NCI-H2227 (cell line): ENCODE data around the gene COL28A1.
"Not testable (repeated sequence)": the region's sequence is repeated elsewhere in the genome, so short reads cannot be mapped to it uniquely, and the experiment has no call there.

Experiments
- DNase-seq: peaks from one replicate; lab custom pipeline; 2025; ENCODE audit not compliant: unreplicated experiment; lab: John Stamatoyannopoulos, UW

COL28A1 gene

GRCh38 chr7:7476381-7476780, 59.3 kb downstream of the COL28A1 start:
- DNase-seq = no peak

GRCh38 chr7:7475601-7476000, 60.1 kb downstream of the COL28A1 start:
- no peak for DNase-seq

- no peak for DNase-seq
Observed at GRCh38 chr7:7474436-7474835, 61.2 kb downstream of the COL28A1 start.

- DNase-seq = not testable (repeated sequence)
Observed at GRCh38 chr7:7464991-7465765, 70.5 kb downstream of the COL28A1 start.

GRCh38 chr7:7454000-7454399, 81.7 kb downstream of the COL28A1 start:
- no peak for DNase-seq

- DNase-seq = no peak
Observed at GRCh38 chr7:7452652-7453051, 83.0 kb downstream of the COL28A1 start.

- DNase-seq = no peak
Observed at GRCh38 chr7:7452119-7452518, 83.6 kb downstream of the COL28A1 start.

- DNase-seq = peak; percentile 3
Observed at GRCh38 chr7:7449055-7449454, 86.6 kb downstream of the COL28A1 start.

GRCh38 chr7:7446616-7447015, 89.1 kb downstream of the COL28A1 start:
- DNase-seq = no peak

GRCh38 chr7:7443806-7444350, 91.8 kb downstream of the COL28A1 start:
- no peak for DNase-seq

GRCh38 chr7:7439564-7439963, 96.1 kb downstream of the COL28A1 start:
- DNase-seq = no peak

- DNase-seq = no peak
Observed at GRCh38 chr7:7438851-7439250, 96.8 kb downstream of the COL28A1 start.

GRCh38 chr7:7435978-7436377, 99.7 kb downstream of the COL28A1 start:
- no peak for DNase-seq

GRCh38 chr7:7434329-7434728, 101.3 kb downstream of the COL28A1 start:
- DNase-seq = no peak

- DNase-seq = no peak
Observed at GRCh38 chr7:7433811-7434210, 101.9 kb downstream of the COL28A1 start.

- DNase-seq = no peak
Observed at GRCh38 chr7:7432979-7433378, 102.7 kb downstream of the COL28A1 start.

- no peak for DNase-seq
Observed at GRCh38 chr7:7428806-7429205, 106.9 kb downstream of the COL28A1 start.

GRCh38 chr7:7427363-7427762, 108.3 kb downstream of the COL28A1 start:
- no peak for DNase-seq

GRCh38 chr7:7426676-7427075, 109.0 kb downstream of the COL28A1 start:
- no peak for DNase-seq

GRCh38 chr7:7425321-7425720, 110.4 kb downstream of the COL28A1 start:
- DNase-seq = no peak

GRCh38 chr7:7424151-7424873, 111.4 kb downstream of the COL28A1 start:
- DNase-seq = peak; percentile 72

GRCh38 chr7:7422641-7423040, 113.0 kb downstream of the COL28A1 start:
- DNase-seq = no peak
